Uterus (tissue), 4 donors: ENCODE results near the gene NDFIP2. TPM values are rescaled to one million over a fixed set of nuclear protein-coding genes. Genes with fewer than 3 reads are reported as not detected.
A peak's percentile ranks its signal among the peaks of the same experiment; 100 is the strongest.

Source experiments
- DNase-seq, 2 donors: peaks; one replicate each; pipeline ENCODE4 v3.0.0-alpha.2; 2019 to 2020
- H3K27ac ChIP-seq, 2 donors: fragments of 200-600 bp; sonication (generic); 1 replicate in 1 of 2; 2 replicates in 1 of 2; pipeline ENCODE4 v1.5.1; 2016 to 2018
- H3K27me3 ChIP-seq, 2 donors: fragments of 200-600 bp; sonication (generic); one replicate each; pipeline ENCODE4 v1.5.1; 2018 to 2019; ENCODE audit warnings: control low read depth in 1 of 2
- H3K36me3 ChIP-seq, 2 donors: fragments of 200-600 bp; sonication (generic); one replicate each; pipeline ENCODE4 v1.5.1; 2019; ENCODE audit warnings: control low read depth in 1 of 2
- H3K4me1 ChIP-seq, 2 donors: fragments of 200-600 bp; sonication (generic); one replicate each; pipeline ENCODE4 v1.5.1; 2018 to 2019; ENCODE audit warnings: control low read depth in 1 of 2
- H3K4me3 ChIP-seq, 2 donors: fragments of 200-600 bp; sonication (generic); 1 replicate in 1 of 2; 2 replicates in 1 of 2; pipeline ENCODE4 v1.5.1; 2018 to 2019; ENCODE audit warnings: mild to moderate bottlenecking in 1 of 2
- H3K9me3 ChIP-seq, 2 donors: fragments of 200-600 bp; sonication (generic); one replicate each; pipeline ENCODE4 v1.5.1; 2019; ENCODE audit warnings: control low read depth in 1 of 2
- CTCF ChIP-seq, 4 experiments: fragments of 200-600 bp in 2 of 4; fragments of 450-650 bp in 2 of 4; sonication (generic) in 2 of 4; IDR thresholded peaks; one replicate each; pipeline ENCODE4 v1.5.1; 2016 to 2019; ENCODE audit warnings: antibody characterized with exemption in 4 of 4, mild to moderate bottlenecking in 2 of 4, moderate library complexity in 1 of 4
- POLR2A ChIP-seq, 2 donors: fragments of 450-650 bp; IDR thresholded peaks; one replicate each; pipeline ENCODE4 v1.6.1; 2016; ENCODE audit warnings: antibody characterized with exemption in 2 of 2, mild to moderate bottlenecking in 1 of 2, moderate library complexity in 1 of 2
- intact Hi-C: fragments of 100-400 bp; cut with DNase I; formaldehyde crosslinking; loops from one replicate; pipeline ENCODE4 v1.15.1; 2023; ENCODE audit warnings: low total_unique reads
- total RNA-seq, 4 donors: library from RNA; depleted of rRNA in 3 of 4; stranded (reverse); fragments of >200 nt in 3 of 4; gene quantifications; one replicate each; pipeline versions ENCODE4 v1.1.0 to v1.2.4, GENCODE V29; 2014 to 2023
- donor health status: DM: yes; HTN: yes; CAD: no.

Gene NDFIP2
- total RNA-seq, 4 donors from 2014 or later: 5.1 to 35.4 (median 13.9) TPM

- no peaks in the 10 kb centered on the region for H3K27me3 ChIP-seq
- no peaks in the 10 kb centered on the region for H3K4me1 ChIP-seq
- TF ChIP-seq CTCF (IDR thresholded peaks at IDR 0.05) (no peak), POLR2A (IDR thresholded peaks at IDR 0.05) (no peak)
- H3K27ac ChIP-seq: no peak overlapping the region
- DNase-seq: no peak
- no peaks in the 10 kb centered on the region for H3K36me3 ChIP-seq
- intact Hi-C loops: no loop called here
- no peaks in the 10 kb centered on the region for H3K9me3 ChIP-seq
- H3K4me3 ChIP-seq: no peak overlapping the region
Measured at GRCh38 chr13:79475569-79475968, 5.4 kb upstream of the NDFIP2 start.

GRCh38 chr13:79477968-79478367 is 3.0 kb upstream of the NDFIP2 start:
- H3K4me1 ChIP-seq: no peaks in the 10 kb centered on the region
- no peak overlapping the region for H3K4me3 ChIP-seq
- intact Hi-C loops: no loop called here
- TF ChIP-seq POLR2A (IDR thresholded peaks at IDR 0.05) (no peak), CTCF (IDR thresholded peaks at IDR 0.05) (no peak)
- DNase-seq: no peak
- no peaks in the 10 kb centered on the region for H3K36me3 ChIP-seq
- H3K9me3 ChIP-seq: no peaks in the 10 kb centered on the region
- H3K27ac ChIP-seq: no peak overlapping the region
- no peaks in the 10 kb centered on the region for H3K27me3 ChIP-seq

GRCh38 chr13:79479882-79480281 is 1.1 kb upstream of the NDFIP2 start:
- intact Hi-C loops: no loop called here

GRCh38 chr13:79481685-79482052 is 714 bp downstream of the NDFIP2 start:
- Histone ChIP-seq H3K9me3 (no peaks in the 10 kb centered on the region), H3K27me3 (no peaks in the 10 kb centered on the region), H3K4me3 (peak overlapping the region; percentile 76 to 87), H3K4me1 (no peaks in the 10 kb centered on the region), H3K27ac (peak overlapping the region; percentile 53 to 62), H3K36me3 (no peaks in the 10 kb centered on the region)
- intact Hi-C loops: no loop called here
- DNase-seq: no peak
- TF ChIP-seq CTCF (IDR thresholded peaks at IDR 0.05) (no peak), POLR2A (IDR thresholded peaks at IDR 0.05) (no peak)

More at GRCh38 chr13:79479882-79480281, 1.1 kb upstream of the NDFIP2 start:
- H3K36me3 ChIP-seq: no peaks in the 10 kb centered on the region
- H3K4me1 ChIP-seq: no peaks in the 10 kb centered on the region
- no peak for DNase-seq
- H3K9me3 ChIP-seq: no peaks in the 10 kb centered on the region
- no peak overlapping the region for H3K27ac ChIP-seq
- TF ChIP-seq CTCF (IDR thresholded peaks at IDR 0.05) (no peak), POLR2A (IDR thresholded peaks at IDR 0.05) (no peak)
- no peak overlapping the region for H3K4me3 ChIP-seq
- H3K27me3 ChIP-seq: no peaks in the 10 kb centered on the region

- Histone ChIP-seq H3K9me3 (no peaks in the 10 kb centered on the region), H3K27ac (no peak overlapping the region), H3K27me3 (no peaks in the 10 kb centered on the region), H3K4me1 (no peaks in the 10 kb centered on the region), H3K36me3 (no peaks in the 10 kb centered on the region), H3K4me3 (peak overlapping the region in 1 of 2 donors; percentile 76)
- DNase-seq: no peak
- no peak for TF ChIP-seq POLR2A (IDR thresholded peaks at IDR 0.05)
- intact Hi-C loops: no loop called here
Measured at GRCh38 chr13:79482281-79482970, 1.5 kb downstream of the NDFIP2 start.
